A673 (cell line): ENCODE measurements around the gene MAGEF1.

Source experiments
- CTCF ChIP-seq: fragments of 300-800, 200-600 bp; sonication (generic); conservative IDR thresholded peaks from 2 replicates; pipeline ENCODE4 v1.5.1; 2017; ENCODE audit warnings: low read depth, mild to moderate bottlenecking, antibody characterized with exemption, low read length, moderate library complexity, mixed read lengths
- EZH2 ChIP-seq: fragments of 200-600 bp; sonication (generic); IDR thresholded peaks from 2 replicates; pipeline ENCODE4 v1.6.1; 2017; ENCODE audit warnings: borderline replicate concordance, low read depth, mild to moderate bottlenecking, mixed read lengths, antibody characterized with exemption, low read length; ENCODE audit not compliant: poor library complexity, severe bottlenecking

- TF ChIP-seq CTCF (no peak), EZH2 (no peak)
Measured at GRCh38 chr3:184756151-184757021, 44.5 kb upstream of the MAGEF1 start.
